DMS79 treated with DMSO at 0.1 percent for 48 hours (cell line): ENCODE results near the gene TEAD1.

ENCODE experiments used
- DNase-seq: peaks from one replicate; lab custom pipeline; 2025; lab: John Stamatoyannopoulos, UW

Gene TEAD1

DNA sequence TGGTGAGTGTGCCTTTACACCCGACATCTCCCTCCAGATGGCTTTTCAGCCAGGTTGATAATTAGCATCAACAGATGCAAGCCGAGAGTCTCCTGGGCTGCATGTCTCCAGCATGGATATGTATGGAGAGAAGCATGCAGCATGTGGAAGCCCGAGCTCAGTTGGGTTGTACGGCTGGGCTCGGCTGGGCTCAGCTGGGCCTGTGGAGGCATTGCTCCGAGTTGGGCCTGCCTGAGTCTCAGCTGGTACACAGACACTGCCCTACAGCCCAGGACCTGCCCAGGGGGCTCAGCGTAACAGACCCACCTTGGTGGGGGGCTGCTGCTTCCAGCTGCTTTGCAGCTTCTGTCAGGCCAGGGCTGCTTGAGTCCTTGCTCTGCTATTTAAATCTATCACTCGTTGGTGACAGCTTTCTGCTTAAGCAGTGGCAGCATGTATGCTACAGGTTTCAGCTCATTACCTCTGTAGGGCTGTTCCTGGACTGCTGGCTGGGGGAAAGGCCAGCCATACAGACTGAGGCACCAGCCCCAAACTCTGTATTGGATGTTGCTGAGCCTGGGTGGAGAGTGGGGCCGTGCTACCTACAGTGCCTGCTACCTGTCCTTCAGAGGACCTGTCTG, 115.5 kb downstream of the TEAD1 start:
- no peak for DNase-seq

GRCh38 chr11:12790861-12791616, 116.8 kb downstream of the TEAD1 start:
- DNase-seq: no peak

DNA sequence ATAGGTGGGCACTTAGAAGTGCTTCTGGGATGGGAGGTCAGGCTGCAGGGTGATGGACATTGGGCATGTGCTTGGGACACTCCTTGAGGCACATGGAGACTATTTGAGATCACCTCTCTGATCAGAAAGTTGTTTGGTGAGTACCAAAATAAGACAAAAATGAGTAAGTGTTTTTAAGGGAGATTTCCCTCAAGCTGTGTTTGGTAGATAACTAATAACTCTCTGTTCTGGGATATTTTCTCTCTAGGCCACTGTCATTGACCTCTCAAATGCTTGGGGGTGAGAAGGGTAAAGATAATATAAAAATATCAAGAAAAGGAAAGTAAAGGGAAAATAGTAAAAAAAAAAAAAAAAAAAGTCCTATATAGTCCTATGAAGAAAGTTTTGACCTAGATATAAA, 117.8 kb downstream of the TEAD1 start:
- no peak for DNase-seq

GRCh38 chr11:12792590-12792989, 118.4 kb downstream of the TEAD1 start:
- no peak for DNase-seq

DNA sequence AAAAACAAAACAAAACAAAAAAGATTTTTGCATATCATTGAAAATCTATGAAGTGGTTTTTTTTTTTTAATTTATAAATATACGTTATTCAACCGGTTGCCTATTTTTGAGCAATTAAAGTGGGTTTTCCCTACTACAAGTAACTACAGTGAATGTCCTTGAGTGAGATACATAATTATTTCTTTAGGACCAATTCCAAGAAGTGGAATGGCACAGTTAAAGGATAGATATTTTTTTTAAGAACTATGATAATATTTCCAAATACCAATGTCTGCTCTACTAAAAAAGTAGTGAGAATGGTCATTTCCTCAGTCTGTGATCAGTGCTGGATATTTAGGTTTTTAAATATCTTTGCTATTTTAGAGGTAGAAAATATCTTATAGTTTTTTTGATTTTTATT, 118.8 kb downstream of the TEAD1 start:
- no peak for DNase-seq

- no peak for DNase-seq
Measured at GRCh38 chr11:12793506-12793905, 119.3 kb downstream of the TEAD1 start.

DNA sequence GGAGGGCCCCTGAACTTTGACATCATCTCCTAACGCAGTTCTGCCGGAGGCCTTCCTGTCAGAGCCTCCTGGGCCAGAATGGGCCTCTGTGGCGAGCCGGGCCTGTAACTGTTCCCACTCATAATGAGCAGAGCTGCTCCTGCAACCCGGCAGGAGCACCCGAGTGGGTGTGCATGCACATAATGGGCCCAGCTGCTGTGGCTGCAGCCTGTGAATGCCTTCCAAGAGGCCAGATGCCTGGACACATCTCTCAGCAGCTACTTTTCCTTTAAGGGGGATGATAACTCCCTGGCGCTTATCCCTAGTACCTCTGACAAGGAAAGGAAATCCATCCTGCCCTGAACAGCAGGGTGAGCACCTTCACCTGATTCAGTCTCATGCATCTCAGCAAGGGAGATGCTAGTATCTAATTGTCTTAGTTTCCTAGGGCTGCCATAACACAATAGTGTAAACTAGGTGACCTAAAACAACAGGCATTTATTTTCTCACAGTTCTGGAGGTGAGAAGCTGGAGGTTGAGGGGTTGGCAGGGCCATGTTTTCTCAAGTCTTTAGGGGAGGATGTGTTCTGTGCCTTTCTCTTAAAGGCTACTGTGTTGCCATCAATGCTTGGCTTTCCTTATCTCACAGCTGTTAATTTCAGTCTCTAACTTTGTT, 120.5 kb downstream of the TEAD1 start:
- DNase-seq: no peak

GRCh38 chr11:12797996-12798395, 123.8 kb downstream of the TEAD1 start:
- DNase-seq: no peak

- DNase-seq: peak; percentile 54
Measured at GRCh38 chr11:12798609-12799011, 124.4 kb downstream of the TEAD1 start.

DNA sequence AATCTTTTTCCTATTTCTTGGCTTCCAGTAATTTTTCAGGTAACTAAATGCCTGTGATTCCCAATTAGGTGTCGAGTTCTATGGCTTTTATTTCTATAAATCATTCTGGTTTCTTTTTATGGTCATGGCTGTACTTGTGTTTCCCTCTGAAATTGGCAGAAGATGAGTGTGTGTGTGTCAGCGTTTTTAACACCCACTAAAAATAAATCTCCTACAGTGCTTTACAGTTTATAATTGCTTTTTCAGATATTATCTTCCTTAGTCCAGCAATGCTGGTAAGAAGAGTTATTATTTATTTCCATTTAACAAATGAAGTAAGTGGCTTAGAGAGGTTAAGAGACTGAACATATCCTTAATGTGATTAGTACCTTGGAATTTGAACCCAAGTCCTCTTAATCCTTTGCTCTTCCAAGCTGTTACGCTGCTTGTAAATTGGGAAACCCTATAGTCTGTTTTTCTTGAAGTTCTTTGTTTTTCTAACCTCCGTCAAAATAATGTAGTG, 125.2 kb downstream of the TEAD1 start:
- DNase-seq: peak; percentile 83

DNA sequence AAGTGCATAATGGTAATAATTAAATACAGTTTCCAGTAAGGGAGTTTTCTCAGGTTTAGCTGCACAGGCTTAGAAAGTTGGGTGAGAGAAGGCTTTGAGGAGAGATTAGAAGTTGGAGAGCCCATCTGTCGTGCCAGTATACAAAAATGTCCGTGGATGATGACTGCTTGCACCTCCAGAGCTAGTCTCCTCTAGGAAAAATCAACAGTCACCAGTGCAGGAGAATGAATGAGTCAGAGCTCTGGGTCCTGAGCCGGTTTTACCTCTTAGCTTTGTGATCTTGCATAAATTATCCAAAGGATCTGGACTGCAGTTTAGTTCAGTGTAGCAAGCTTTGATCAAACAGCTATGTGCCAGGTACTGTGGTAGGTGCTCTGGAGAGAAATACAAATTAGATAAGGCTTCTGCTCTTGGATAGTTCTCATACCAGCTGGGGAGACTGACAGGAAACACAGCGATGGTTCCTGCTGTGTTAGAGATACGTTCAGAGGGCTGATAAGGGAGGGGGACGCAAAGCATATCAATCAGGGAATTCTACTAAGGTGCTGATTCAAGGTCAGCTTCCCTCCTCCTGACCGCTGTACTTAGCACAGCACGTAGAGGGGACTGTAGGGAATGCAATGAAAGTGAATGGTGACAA, 125.9 kb downstream of the TEAD1 start:
- peak; percentile 83 for DNase-seq

- peak; percentile 56 for DNase-seq
Measured at GRCh38 chr11:12800871-12801270, 126.7 kb downstream of the TEAD1 start.

DNA sequence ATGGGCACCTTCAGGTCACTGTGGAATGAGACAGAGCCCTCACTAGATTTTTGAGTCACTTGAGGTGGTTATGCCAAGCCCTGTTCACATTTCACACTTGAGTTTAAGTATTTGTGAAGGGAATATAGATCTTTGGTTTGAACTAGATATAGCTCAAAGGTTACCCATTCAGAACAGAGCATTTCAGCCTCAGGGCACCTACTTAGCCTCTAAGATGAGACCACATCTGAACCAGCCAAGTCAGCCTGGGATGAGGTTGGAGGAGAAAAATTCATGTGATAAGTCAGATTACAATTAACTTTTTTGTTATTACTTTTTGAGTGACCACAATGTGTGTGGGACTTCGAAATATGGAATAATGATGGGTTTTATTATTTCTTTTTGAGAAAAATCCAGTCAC, 127.8 kb downstream of the TEAD1 start:
- peak; percentile 43 for DNase-seq

- DNase-seq: peak; percentile 100
Measured at GRCh38 chr11:12802418-12803085, 128.3 kb downstream of the TEAD1 start.

DNA sequence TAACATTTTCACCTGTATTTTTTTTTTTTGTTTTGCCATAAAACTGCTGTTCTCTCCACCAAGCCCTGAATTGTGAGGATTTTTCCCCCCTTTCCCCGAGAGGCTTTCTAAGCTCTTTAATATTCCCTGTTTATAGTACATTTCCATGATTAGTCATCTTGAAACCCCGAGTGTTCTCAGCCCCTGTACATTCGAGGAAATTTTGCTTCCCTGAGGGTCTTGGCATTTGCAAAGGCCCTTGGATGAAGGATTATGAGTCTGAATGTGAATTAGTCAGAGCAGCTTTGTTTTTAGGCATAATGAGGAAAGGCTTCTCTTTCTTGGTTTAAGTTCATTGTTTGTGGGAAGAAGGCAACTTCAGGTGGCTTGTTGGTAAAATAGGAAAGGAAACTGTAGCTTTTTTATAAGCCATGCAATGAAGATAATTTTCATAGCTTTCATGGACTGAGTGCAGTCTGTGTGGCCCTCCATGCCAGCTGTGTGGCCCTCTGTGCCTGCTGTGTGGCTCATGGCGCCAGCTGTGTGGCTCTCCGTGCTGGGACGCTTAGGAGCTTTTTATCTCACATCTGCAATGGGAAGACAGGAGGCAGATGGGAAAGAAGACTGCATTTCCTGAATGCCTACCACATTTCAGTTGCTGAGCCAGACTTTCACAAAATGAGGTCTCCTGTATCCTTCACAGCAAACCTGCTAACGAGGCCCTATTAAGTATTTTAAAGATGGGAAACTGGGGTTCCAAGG, 129.0 kb downstream of the TEAD1 start:
- peak; percentile 79 for DNase-seq

GRCh38 chr11:12806113-12806512, 131.9 kb downstream of the TEAD1 start:
- DNase-seq: peak; percentile 24

GRCh38 chr11:12807621-12808020, 133.4 kb downstream of the TEAD1 start:
- DNase-seq: no peak

GRCh38 chr11:12808519-12808918, 134.3 kb downstream of the TEAD1 start:
- no peak for DNase-seq

DNA sequence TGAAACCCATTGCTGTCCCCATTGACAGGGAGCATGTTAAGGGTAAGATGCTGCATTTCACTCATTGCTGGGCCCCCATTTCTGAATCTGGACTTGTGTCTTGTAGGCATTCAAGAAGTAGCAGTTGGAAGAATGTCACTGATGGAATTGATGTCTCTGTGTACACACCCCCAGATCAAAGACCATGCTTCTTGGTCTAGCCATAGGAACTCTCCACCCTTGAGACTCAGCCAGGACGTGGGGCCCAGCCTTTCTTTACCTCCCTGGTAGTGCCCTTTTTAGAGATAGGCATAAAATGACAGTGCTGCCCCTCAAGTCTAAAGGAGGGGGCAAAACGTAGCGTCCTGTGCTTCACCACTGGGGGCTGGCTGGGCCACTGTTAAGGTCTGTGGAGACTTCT, 135.1 kb downstream of the TEAD1 start:
- no peak for DNase-seq

GRCh38 chr11:12809864-12810567, 135.8 kb downstream of the TEAD1 start:
- DNase-seq: no peak

- no peak for DNase-seq
Measured at GRCh38 chr11:12810568-12810894, 136.3 kb downstream of the TEAD1 start.
